T-helper 2 cell treated with Interferon-gamma antibody and Interleukin-4, amounts not matched to agents 100 ng/mL and 5 ng/mL, for 36 hours (primary cell): Measurements from ENCODE around the gene LRRC10B. TPM values are rescaled to one million over a fixed set of nuclear protein-coding genes. Genes with fewer than 3 reads are reported as not detected.

Source experiments
- intact Hi-C: fragments of 100-400 bp; cut with micrococcal nuclease; formaldehyde crosslinking; loops from one replicate; pipeline ENCODE4 v1.15.1; 2023
- total RNA-seq: library from RNA; stranded (reverse); gene quantifications from 2 replicates; pipeline ENCODE4 v1.2.3, GENCODE V29; 2022

The LRRC10B gene
- total RNA-seq, 1 donor from 2014 or later: 0.07 TPM

DNA sequence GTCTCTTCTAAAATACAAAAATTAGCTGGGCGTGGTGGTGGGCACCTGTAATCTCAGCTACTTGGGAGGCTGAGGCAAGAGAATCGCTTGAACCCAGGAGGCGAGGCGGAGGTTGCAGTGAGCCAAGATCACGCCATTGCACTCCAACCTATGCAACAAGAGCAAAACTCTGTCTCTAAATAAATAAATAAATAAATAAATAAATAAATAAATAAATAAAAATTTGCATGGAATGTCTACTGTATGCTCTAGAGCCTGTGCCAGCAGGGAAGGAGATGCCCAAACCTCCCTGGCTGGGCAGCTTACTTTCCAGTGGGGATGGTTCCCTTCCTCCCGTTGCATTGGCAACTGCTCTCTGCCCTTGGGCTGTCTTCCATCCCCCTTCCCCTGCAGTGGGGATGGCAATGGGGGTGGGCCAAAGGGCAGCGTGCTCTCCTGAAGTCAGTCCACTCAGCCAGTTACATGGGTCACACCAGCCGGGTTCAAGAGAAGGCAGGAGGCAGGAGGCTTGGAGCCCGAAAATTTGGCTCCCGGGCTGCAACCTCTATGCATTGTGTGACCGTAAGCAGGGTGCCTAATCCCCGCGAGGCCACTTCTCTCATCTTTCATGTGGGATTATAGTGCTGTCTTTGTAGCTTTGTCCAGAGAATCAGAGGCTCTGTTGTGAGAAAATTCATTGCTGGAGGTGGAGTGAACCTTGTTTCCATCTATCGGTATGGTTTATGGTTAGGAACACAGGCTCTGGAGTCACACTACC, 1.4 kb upstream of the LRRC10B start:
- intact Hi-C loops: no loop called here

DNA sequence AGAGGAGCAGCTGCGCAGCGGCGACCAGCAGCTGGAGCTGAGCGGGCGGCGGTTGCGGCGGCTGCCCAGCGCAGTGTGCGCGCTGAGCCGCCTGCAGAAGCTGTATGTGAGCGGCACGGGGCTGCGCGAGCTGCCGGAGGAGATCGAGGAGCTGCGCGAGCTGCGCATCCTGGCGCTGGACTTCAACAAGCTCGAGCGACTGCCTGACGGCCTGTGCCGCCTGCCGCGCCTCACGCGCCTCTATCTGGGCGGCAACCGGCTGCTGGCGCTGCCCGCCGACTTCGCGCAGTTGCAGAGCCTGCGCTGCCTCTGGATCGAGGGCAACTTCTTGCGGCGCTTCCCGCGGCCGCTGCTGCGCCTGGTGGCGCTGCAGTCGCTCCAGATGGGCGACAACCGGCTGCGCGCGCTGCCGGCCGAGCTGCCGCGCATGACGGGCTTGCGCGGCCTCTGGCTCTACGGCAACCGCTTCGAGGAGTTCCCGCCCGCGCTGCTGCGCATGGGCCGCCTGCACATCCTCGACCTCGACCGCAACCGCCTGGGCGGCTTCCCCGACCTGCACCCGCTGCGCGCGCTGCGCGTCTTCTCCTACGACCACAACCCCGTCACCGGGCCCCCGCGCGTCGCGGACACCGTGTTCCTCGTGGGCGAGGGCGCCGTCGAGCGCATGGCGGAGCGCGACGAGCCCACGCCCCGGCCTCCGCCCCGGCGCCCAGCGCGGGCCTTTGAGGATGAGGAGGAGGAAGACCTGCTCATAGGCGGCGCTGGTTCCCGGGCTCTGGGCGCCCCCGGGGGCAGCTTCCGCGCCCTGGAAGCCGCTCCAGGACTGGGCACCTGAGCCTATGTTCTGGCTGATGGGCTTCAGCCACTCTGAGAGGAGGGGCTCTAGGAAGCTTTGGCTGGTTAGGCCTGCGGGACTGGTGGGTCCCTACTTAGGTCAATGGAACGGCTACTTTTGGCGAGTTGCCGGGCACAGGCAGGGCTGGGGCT, 787 bp downstream of the LRRC10B start:
- intact Hi-C loops: loop anchor here (2.0 kb wide), 1 partner anchor 71 kb away; the partner anchor contains the start of gene SYT7

DNA sequence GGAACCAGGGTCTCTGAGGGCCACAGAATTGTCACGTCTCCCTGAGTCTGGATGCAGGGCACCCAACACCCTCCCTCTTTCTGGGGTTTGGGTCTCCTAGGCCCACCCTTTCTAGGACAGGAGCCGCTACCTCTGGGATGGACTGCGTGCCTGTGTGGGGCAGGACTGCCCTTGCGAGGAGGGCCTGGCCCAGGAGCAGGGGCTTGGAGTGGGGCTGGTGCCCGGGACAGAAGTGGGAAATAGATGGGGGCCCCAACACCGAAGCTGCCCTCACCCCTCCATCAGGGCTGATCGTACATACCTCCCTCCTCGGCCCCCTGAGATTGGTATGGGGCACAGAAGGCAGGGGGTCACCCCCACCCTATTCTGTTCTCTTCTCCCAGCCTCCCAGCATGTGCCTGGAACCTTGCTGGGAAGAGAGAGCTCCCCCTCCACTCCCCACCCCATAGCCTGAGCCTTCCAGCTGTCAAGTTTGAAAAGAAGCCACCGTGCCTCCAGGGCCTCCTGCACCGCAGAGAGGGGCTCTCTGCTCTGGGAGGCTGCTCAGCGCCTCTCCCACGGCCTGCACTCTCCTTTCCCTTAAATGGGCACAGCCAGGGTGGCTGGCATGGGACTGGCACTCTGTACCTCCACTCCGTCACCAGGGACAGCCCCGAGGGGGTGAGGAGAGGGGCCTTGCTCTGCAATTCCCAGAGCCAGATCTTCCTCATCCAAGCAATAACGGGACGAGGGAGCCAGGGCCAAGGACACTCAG, 1.8 kb downstream of the LRRC10B start:
- intact Hi-C loops: no loop called here

DNA sequence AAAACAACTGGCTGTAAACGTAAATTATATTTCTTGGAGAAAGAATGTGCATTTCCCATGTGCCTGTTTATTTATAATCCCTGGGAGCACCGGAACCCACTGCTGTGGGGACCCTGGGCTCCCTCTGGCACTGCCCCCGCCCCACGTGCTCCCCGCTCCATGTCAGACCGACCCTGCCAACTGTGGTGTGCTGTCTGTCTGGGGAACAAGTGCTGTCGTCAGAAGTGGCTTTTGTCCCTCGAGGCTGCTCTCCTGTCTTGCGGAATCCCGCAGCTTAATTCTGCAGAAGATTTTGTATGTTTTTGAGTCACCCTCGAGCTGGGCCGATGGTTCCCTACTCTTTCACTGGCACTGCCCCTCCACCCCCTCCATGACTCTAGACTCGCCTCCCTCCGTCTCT, 2.4 kb downstream of the LRRC10B start:
- intact Hi-C loops: no loop called here

DNA sequence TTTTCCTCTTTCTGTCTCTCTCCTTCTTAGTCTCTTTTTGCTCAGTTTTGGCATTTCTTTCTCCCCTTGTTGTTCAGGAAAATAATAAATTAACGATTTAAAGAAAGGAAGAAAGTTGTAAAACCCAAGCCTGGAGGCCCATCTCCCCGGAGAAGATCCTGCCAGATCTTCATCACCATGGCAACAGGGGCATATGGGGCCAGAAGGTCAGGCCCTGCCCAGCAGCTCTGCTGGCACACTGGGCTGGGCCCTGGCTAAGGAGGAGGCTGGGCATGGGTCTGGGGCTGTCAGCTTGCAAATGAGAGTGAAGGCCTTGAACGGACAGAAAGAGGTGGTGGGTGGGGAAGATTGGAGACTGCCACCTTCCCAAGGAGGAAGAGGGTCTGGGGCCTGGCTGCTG, 2.8 kb downstream of the LRRC10B start:
- intact Hi-C loops: no loop called here

DNA sequence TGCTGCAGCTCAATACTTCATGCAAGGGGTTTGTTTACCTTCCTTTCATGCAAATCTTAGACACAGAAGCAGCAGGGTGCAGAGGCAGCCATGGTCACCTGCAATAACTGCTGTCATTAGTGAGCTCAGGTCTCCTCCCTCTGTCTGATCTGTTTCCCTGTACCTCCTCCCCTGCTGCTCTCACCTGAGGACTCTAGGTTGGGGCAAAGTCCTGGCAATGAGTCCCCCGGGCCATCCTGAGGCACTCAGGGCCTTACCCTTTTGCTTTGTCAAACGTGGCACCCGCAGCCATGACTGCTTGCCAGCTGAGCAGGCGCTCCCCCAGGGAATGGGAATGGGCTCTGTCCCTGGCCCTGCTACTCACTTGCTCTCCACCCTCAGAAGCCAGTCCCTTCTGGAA, 3.9 kb downstream of the LRRC10B start:
- intact Hi-C loops: no loop called here

DNA sequence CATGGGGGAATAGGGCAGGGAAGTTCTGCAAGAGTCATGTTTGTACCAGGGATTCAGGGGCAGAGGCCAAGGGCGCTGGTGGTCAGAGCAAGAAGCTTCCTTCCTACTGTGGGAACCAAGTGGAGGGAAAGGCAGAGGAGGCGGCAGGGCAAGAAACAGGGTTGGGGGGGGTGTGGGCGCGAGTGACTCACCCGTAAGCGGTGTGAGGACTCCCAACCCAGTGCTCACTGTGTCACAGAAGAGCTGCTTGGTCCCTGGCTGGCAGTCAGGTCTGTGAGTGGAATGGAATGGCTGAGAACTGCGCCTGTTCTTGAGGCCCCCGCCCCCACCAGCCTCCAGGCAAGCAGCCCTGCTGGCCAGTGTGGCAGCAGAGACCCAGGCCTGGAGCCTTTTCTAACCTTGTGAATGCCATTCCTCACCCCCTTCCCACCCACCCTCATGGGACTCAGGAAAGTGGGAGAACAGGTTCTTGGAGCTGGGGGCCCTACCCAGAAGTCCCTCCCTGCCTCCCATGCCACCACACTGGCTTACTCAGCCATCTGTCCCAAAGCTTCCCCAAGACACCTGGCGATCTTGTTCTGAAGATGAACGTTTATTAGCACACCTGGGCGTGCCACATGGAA, 4.7 kb downstream of the LRRC10B start:
- intact Hi-C loops: no loop called here

DNA sequence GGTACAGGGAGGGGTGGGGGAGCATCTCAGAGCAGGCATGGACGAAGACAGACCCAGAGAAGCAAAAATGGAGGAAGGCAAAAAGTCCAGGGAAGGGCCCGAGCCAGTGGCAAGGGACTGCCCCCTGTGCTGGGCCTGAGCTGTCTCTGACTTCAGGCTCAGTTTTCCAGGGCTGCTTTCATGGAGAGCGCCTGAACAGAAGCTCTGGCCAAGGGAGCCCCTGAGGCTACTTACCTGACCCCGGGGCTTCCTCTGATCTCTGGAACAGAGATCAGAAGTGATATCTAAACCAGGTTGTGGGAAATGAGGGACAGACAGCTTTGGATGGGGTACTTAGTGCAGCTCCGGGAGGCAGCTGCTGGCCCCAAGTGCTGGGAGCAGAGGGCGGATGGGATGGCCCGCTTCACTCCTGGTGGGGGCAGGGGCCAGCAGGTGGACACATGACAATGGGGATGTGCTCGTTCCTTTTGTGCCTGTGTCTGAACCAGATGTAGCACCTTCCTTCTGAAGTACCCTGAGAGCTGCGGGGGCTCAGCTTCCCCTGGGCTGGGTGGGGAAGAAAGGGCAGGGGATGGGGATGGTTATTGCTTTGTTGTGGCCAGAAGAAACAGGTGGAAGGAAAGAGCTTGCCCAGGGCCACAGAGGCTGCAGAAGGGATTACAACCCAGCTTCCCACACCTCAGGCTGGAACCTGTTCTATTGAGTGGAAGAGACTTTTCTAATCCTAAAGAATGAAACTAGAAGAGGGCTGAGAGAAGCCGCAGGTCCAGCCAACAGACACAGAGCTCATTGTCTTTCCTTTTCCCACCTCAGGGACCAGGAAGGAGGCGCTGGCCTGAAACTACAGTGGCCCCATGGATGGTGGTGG, 5.7 kb downstream of the LRRC10B start:
- intact Hi-C loops: no loop called here

DNA sequence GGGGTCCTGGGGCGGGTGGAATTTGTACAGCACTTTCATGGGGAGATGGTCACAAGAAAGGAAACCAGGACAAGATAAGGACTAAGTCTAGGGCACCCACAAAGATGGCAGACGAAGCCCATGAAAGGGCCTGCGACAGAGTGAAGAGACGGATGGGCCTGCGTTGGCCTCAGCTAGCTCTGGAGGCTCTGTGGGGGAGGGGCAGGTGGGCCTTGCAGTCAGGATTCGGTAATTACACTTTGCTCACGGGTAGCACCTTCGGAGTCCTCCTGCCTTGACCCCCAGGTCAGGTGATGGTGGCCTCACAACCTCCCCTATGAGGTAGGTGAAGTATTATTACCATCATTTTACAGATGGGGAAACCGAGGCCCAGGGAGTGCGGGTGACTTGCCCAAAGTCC, 7.1 kb downstream of the LRRC10B start:
- intact Hi-C loops: no loop called here

DNA sequence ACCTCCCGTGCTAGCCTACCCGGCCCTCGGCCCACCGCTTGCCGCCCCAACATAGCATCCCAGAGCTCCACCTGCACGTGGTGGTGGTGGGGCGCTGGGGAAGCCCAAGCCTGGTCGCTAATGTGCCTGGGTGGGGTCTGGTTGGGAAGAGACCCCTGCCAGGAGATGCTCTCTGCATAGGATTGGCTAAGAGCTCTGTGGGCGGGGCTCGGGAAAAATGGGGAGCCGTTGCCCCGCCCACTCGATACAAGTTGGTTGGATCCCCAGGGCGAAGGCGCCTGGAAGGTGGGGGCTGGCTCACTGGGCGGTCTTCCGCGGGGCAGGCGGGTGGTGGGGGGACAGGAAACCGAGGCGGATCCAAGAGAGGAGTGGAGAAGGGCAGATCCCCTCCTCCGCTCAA, 7.6 kb downstream of the LRRC10B start:
- intact Hi-C loops: no loop called here

DNA sequence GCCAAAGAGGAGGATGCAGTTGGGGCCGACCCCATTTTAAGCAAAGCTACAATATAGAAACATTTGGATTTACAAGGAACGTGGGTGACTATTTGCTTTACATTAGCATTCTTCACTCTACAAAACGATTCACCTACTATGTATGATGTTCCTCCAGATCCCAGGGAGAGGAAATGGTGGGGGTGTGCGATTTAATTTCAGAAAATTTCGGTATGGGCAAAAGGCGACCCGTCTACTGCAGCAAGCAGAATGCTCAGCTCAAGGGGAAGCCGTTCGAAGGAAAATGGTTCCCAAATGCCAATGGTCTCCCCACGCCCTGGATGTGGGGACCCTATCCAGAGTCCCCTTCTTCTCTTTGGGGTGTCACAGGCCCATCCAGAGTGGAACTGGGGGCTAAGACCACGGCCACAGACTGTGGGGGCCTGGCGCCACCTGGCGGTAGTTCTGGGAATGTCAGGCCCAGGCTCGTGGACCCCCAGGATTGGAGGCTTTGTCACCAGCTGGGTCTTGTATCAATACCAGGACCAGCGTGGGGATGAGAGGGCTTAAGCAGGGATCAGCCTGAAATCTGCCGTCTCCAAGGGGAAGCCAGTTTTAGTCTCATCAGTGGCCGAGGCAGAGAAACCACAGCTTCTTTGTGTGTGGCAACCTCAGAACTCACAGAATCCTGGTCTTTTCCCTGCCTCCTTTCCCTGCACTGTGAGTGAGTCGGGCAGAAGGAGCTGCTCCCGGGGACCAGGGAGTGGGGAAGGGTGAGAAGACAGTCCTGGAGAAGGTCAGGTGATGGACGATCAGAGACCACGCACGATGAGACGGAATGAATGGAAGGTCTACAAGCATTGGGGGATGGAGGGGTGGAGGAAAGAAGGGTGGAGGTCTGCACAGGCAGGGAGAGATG, 8.4 kb downstream of the LRRC10B start:
- intact Hi-C loops: loop anchor here (1.0 kb wide), 2 partner anchors 40 to 71 kb away; no protein-coding TSS in a partner anchor

DNA sequence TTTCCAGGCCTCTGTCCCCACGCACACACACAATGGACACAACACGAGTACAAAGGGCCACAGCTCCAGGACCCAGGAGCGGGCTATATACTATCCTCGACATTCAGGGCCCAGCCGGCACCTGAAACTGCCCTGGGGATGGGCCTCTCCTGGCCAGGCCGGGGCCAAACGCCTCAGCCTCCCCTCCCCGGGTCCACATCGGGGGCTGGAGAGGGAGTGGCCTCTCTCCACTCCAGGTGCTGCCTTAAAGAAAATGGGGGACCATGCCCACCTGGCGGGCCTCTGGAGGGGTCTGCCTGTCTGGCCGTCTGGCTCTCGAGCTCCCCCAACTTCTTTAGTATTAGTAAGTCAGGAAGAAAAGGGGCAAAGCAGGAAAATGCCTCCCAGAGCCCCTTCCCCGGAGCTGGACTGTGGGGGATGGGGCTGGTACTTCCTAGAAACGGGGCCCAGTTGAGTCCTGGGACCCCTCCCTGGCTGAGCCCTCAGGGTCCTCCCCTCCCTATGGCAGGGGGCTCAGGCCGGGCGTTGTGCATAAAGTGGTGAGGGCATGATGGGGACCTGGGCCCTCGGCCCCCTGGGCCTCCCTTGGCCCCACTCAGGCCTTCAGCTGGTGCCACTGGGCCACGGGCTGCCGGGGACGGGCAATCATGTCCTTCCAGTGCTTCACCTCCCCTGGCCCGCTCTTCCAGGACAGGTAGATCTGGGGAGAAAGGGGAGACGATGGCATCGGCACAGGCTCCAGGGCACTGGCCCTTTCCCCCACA, 9.7 kb downstream of the LRRC10B start:
- intact Hi-C loops: no loop called here

DNA sequence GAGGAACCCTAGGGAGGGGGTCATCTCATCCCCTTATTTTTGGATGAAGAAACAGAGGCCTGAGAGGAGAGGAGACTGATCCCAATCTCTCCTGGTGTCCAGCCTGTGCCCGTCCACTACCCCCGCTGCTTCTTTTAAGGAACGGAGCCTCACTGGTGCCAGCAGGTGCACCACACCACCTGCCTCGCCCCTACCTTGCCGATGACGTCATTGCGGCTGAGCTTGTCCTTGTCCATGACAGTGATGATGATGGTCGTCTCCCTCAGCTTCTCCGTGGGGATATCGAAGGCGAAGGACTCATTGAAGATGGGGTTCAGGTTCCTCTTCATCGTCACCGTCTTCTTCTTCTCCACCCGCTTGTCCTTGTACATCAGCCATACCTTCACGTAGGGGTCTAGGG, 14.3 kb downstream of the LRRC10B start:
- intact Hi-C loops: no loop called here

DNA sequence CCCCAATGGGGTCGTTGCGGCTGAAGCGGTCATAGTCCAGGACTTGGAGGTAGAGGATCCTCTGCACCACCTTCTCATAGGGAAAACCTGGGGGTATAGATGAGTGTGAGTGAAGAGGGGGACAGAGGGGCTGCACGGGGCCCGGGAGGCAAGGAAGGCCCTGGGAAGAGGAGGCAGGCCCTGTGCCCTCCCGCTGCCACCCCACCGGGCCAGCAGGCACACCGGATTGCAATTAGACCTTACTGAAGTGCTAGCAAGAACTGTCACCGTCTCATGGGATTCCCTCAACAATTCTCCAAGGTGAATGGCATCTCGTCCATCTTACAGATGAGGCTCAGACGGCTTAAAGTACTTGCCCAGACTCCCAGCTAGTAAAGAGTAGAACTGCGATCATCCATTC, 15.9 kb downstream of the LRRC10B start:
- intact Hi-C loops: no loop called here

DNA sequence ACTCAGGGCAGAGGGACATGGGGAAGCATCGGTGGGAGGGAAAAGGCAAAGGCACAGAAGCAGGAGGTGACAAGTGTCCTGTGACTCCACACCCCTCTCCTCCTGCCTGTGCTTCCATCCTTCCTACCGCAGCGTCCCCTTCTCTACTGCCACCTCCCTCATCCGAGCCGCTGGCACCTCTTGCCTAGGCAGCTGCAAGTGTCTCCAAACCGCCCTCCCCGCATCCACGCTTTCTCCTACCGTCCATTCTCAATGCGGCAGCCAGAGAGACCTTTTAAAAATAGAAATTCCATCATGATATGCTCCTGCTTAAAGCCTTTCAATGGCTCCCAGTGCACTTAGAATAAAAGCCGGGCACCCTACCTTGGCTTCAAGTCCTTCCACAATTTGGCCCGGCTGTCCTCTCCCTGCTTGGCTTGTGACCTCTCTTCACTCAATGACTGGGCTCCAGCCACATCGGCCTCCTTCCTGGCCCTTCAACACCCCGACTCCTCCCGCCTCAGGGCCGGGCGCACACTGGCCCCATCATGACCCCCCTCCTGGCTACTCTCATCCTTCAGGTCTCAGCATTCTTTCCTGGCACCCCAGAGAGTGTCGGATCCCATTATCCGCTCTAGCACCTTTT, 16.5 kb downstream of the LRRC10B start:
- intact Hi-C loops: no loop called here

DNA sequence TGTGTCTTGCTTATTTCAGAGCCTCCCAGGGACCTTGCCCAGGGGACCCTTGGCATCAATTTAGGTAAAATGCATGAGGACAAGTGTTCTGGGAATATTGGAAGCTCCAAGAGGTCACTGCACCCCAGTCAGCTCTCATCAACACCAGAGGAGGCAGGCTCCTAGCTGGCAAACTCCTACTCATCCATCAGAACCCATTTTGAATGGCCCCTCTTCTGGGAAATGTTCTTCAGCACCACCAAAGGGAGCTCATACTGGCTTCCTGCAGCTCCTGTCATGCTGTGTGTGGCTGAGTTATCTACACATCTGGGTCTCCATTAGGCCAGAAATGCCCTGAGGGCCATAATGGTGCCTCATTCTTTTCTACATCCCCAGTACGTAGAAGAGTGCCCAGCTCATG, 17.7 kb downstream of the LRRC10B start:
- intact Hi-C loops: no loop called here

DNA sequence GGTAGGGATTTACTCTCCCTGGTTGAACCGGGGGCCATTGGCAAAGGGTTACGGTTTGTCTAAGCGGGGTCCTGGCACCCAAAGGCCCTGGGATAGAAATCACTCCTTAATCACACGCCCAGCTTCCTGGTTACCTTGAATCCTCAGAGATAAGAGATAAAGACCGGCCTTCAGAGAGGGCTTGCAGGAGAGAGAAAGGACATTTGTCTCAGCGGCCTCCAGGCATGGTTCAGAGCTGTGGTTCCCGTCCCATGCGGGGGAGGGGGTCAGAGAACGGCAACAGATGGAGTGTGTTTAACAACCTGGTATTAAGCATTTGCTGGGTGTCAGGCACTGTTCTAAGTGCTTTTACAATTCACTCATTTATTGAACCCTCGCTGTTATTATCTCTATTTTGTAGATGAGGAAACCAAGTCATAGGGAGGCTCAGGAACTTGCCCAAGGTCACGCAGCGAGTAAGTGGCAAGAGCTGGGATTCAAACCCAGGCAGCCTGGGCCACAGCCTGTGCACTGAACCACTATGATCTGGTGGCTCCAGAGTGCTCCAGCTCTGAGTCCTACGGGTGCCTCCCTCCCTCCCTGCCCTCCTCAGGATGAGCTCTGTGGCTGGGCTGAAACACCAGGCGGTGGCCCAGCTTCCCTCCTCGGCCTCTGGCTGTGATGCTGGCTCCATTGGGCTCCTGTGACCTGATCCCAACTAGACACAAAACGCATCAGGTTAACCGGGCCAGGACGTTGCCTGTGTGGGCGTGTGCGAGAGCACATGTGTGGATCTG, 18.6 kb downstream of the LRRC10B start:
- intact Hi-C loops: no loop called here
